ENCODE measurements around the gene HCAR2.
"Not testable (repeated sequence)": the region's sequence is repeated elsewhere in the genome, so short reads cannot be mapped to it uniquely, and the experiment has no call there.

The HCAR2 gene

DNA sequence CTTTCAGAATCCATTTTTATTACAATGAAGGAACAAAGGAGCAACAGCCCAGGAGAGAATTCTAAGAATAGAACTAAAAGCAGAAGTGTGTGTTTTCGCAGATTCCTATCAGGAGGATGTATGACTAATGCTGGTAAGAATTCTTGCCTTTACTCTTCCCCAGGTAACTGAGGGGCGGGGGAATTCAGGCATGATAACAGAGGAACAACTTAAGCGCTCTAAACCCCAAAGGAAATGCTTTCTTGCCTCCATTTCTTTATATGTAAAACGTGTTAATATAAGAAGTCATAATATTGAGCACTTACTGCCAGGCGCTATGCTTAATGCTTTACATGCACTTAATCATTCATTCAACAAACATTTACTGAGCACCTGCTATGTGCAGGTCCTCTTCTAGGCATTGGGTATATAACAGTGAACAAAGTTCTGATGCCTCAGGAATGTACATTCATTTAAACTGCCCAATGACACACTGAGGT is 23.0 kb upstream of the HCAR2 start:
- DNase-seq (ENCODE audit: low read depth), result no peak
- H3K4me3 ChIP-seq (ENCODE audit: low read length), result no peak overlapping the region
- no peak for TF ChIP-seq CTCF (conservative IDR thresholded peaks at IDR 0.05; ENCODE audit: low read length)

GRCh38 chr12:122725452-122726079 is 22.4 kb upstream of the HCAR2 start:
- H3K4me3 ChIP-seq (ENCODE audit: low read length), result no peak overlapping the region
- DNase-seq (ENCODE audit: low read depth), result no peak
- no peak for TF ChIP-seq CTCF (conservative IDR thresholded peaks at IDR 0.05; ENCODE audit: low read length)

DNA sequence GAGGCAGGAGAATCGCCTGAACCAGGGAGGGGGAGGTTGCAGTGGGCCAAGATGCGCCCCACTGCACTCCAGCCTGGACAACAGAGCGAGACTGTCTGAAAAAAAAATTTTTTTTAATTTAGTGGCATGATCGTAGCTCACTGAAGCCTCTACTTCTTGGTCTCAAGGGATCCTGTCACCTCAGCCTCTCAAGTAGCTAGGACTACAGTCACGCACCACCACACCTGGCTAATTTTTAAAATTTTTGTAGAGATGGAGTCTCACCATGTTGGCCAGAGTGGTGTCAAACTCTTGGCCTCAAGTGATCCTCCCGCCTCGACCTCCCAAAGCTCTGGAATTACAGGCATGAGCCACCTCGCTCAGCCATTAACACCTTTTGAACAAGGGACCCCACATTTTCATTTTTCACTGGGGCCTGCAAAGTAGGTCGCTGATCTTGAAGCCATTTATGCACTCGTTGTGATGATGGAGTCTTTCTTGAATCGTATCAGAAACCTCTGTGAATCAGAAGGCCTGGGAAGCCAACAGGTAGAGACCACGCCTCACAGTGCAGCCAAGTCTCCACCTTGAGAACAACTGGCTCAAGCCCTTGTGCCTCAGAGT is 21.6 kb upstream of the HCAR2 start:
- TF ChIP-seq CTCF (conservative IDR thresholded peaks at IDR 0.05; ENCODE audit: low read length), result no peak
- no peak for DNase-seq (ENCODE audit: low read depth)
- H3K4me3 ChIP-seq (ENCODE audit: low read length), result no peak overlapping the region

DNA sequence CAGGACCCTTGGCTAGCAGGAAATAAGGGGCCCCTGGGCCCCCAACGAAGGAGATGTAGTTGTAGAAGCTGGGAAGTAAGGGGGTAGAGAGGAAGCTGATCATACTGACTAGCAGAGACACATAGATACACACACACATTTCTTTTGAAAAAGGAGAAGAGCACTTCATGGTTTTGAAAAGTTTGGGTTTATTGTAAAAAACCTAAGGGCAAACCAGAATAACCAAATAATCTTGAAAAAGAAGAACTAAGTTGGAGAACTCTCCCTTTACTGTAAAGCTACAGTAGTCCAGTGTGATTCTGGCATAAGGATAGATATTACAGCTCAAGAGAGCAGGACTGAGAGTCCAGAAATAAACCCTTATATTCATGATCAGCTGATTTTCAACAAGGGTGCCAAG is 19.2 kb upstream of the HCAR2 start:
- TF ChIP-seq CTCF (conservative IDR thresholded peaks at IDR 0.05; ENCODE audit: low read length), result no peak
- DNase-seq (ENCODE audit: low read depth), result no peak
- no peak overlapping the region for H3K4me3 ChIP-seq (ENCODE audit: low read length)

DNA sequence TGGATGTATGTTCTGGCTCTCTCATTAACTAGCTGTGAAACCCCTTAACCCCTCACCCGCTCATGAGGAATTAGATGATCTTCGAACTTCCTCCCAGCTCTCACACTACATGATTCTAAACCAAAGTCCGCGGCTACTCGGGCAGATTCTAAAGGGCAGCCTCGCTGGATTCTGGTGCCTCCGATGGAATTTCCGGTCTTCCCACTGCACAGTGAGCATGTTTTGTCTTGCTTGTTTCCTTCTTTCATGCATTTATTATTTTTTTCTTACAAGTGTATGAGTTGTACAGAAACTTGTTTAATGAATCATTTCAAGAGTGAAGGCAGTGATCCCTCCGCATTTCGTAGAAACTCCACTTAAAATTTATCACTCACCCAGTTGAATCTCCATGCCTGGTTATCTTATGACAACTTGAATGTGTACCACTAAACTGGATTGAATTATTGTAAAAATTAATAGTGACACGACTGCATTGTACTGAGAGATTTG is 17.9 kb upstream of the HCAR2 start:
- no peak for DNase-seq (ENCODE audit: low read depth)
- no peak overlapping the region for H3K4me3 ChIP-seq (ENCODE audit: low read length)
- TF ChIP-seq CTCF (conservative IDR thresholded peaks at IDR 0.05; ENCODE audit: low read length), result no peak

DNA sequence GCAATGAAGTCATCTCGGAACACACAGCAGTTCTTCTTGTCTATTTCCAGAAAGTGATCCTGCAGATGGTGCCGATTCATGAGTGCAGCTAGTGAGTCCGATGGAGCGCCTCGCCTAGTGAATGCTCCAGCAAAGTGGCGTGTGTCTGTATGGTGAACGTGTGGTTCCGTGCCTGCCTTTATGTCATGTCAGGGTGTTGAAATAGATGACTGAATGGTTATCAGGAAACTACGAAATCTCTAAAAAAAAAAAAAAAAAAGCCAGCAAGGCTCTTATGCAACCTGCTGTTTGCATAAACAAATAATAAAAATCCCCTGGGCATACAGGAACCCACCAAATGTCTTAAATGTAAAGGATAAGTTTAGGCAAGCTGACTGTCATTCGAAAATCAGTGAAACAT is 13.5 kb upstream of the HCAR2 start, which contains the start of gene HCAR3:
Gene HCAR3, minus strand, starts transcription at position 154 of the 400 bp plus-strand sequence. Its CDS starts 74 bp downstream, at position 80.
- not testable (repeated sequence) for H3K4me3 ChIP-seq (ENCODE audit: low read length)

DNA sequence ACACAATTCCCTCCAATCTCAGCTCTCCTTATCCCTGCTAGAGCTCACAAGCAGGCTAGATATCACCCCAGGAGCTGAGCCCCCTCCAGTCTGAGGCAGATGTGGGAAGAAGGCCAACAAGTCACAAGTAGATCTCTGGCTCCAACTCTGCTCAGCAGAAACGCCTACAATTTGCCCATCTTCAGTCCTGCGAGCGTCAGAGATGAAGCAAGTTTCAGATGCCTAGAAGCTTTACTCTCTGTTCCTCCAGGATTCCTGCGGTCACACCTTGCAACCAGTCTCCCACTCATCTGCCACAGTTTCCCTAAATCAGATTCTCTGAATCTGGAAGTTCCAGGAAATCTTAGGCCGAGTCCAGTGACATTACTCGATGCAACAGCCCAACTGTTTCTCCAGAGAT is 12.1 kb upstream of the HCAR2 start:
- H3K4me3 ChIP-seq (ENCODE audit: low read length), result not testable (repeated sequence)
- peak; percentile 53 for DNase-seq (ENCODE audit: low read depth)

More for the DNA sequence above, 13.5 kb upstream of the HCAR2 start, which contains the start of gene HCAR3:
- DNase-seq (ENCODE audit: low read depth), result not testable (repeated sequence)

DNA sequence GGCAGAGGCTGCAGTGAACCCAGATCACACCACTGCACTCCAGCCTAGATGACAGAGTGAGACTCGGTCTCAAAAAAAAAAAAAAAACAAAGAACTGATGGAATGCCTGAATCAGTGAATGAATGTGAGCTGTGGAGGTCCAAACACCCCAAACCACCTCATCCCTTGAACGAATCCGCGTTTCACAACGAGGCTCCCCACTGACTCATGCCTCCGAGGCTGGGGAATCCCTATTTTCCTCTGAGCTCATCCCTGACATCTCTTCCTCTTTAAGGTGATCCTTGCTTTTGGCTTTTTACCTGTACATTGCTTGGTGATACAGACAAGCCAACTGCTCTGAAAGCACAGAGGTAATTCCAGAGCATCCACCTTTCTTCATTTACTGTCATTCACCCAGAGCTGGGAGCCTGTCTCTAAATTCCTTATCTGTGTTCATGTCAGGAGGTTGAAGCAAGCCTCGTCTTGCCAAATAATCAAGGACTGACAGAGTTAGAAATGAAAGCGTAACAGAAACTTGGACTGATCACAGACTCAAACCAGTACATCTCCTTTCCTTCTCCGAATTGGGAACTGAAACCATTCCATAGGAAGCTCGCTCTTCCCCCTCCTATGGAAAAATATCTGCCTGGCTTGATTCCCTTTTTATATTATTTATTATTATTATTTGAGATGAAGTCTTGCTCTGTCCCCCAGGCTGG is 10.5 kb upstream of the HCAR2 start:
- H3K4me3 ChIP-seq (ENCODE audit: low read length); DNase-seq (ENCODE audit: low read depth): not testable (repeated sequence)

DNA sequence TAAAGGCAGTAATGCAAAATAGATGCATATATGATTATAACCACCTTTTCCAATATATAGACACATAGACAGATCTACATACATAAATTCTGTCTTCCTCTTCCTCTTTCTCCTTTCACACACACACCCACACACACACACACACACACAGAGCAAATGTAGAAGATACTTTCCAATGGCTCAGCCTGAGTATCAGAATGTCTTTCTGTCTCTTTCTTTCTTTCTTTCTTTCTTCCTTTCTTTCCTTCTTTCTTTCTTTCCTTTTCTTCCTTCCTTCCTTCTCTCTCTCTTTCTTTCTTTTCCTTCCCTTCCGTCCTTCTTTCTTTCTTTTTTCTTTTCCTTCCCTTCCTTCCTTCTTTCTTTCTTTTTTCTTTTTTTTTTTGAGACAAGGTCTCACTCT is 8.1 kb upstream of the HCAR2 start:
- not testable (repeated sequence) for DNase-seq (ENCODE audit: low read depth); H3K4me3 ChIP-seq (ENCODE audit: low read length)

GRCh38 chr12:122710341-122710740 is 7.2 kb upstream of the HCAR2 start:
- H3K4me3 ChIP-seq (ENCODE audit: low read length); DNase-seq (ENCODE audit: low read depth): not testable (repeated sequence)

DNA sequence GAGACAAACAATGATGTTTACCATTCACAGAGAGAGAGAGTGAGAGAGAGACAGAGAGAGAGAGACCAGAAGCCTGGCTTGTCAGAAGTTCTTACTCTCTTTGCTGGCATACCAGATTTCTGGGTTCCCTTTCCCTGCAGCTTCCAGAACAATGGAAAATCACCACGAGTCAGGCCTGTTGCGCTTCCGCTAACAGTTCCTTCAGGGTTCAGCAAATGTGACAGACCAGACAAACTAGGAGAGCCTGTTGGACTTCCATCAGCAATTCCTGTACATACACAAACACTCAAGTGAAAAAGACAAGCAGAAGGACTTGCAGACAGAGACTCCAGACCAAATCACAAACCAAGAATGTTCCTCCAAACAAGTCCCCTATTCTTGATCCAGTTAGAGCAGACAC is 6.1 kb upstream of the HCAR2 start:
- not testable (repeated sequence) for H3K4me3 ChIP-seq (ENCODE audit: low read length); DNase-seq (ENCODE audit: low read depth)

GRCh38 chr12:122703841-122704240 is 684 bp upstream of the HCAR2 start:
- DNase-seq (ENCODE audit: low read depth); H3K4me3 ChIP-seq (ENCODE audit: low read length): not testable (repeated sequence)

DNA sequence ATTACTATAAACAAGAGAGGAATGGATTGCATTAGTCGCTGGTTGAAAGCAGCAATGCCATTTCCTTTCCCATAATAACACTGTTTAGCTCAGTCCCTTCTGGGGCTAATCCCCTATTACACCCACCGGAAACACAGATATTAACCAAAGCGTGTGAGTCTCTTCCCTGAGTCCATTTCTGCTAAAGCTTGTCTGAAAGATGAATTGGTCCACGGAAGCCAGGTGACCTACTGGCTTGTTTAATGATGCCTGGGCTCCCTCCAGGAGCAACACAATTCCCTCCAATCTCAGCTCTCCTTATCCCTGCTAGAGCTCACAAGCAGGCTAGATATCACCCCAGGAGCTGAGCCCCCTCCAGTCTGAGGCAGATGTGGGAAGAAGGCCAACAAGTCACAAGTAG is 1.7 kb downstream of the HCAR2 start:
- not testable (repeated sequence) for DNase-seq (ENCODE audit: low read depth); H3K4me3 ChIP-seq (ENCODE audit: low read length)

All from AG10803 (cell line).